Muscle layer of colon (tissue), 2 donors: ENCODE results near the gene FGF12.

Experiments used
- H3K27ac ChIP-seq: one replicate; pipeline ENCODE4 v1.7.0; 2013; ENCODE audit warnings: low read depth, mild to moderate bottlenecking, low read length, moderate library complexity
- H3K27me3 ChIP-seq, 2 donors: one replicate each; pipeline ENCODE4 v1.7.0; 2013; ENCODE audit warnings: low read length in 2 of 2, mild to moderate bottlenecking in 2 of 2; ENCODE audit not compliant: insufficient read depth in 2 of 2, control insufficient read depth in 1 of 2
- H3K36me3 ChIP-seq: one replicate; pipeline ENCODE4 v1.7.0; 2013; ENCODE audit warnings: mild to moderate bottlenecking, low read length; ENCODE audit not compliant: insufficient read depth
- H3K4me1 ChIP-seq: one replicate; pipeline ENCODE4 v1.7.0; 2013; ENCODE audit warnings: mild to moderate bottlenecking, low read length; ENCODE audit not compliant: insufficient read depth
- H3K4me3 ChIP-seq, 2 donors: one replicate each; pipeline ENCODE4 v1.7.0; 2013; ENCODE audit warnings: low read length in 2 of 2, low read depth in 1 of 2, mild to moderate bottlenecking in 1 of 2, moderate library complexity in 1 of 2
- H3K9ac ChIP-seq: one replicate; pipeline ENCODE4 v1.7.0; 2013; ENCODE audit warnings: low read length
- H3K9me3 ChIP-seq: one replicate; pipeline ENCODE4 v1.7.0; 2013; ENCODE audit warnings: mild to moderate bottlenecking, low read length
- donor health status: abdominal sarcoma.
- donor health status: Adenocarcinoma of cecum.

FGF12 gene

GRCh38 chr3:192636517-192637444 is 90.6 kb downstream of the FGF12 start:
- H3K4me3 ChIP-seq, result no peak overlapping the region
- H3K9ac ChIP-seq, result no peak overlapping the region
- H3K27ac ChIP-seq, result no peak overlapping the region
- H3K4me1 ChIP-seq, result no peaks in the 10 kb centered on the region
- H3K27me3 ChIP-seq, result no peaks in the 10 kb centered on the region
- no peaks in the 10 kb centered on the region for H3K9me3 ChIP-seq
- no peaks in the 10 kb centered on the region for H3K36me3 ChIP-seq

GRCh38 chr3:192629429-192629828 is 97.9 kb downstream of the FGF12 start:
- H3K9me3 ChIP-seq, result no peaks in the 10 kb centered on the region
- H3K4me1 ChIP-seq, result no peaks in the 10 kb centered on the region
- H3K27ac ChIP-seq, result no peak overlapping the region
- no peaks in the 10 kb centered on the region for H3K36me3 ChIP-seq
- H3K9ac ChIP-seq, result no peak overlapping the region
- H3K4me3 ChIP-seq, result no peak overlapping the region
- no peaks in the 10 kb centered on the region for H3K27me3 ChIP-seq

GRCh38 chr3:192621909-192622308 is 105.4 kb downstream of the FGF12 start:
- H3K27ac ChIP-seq, result no peak overlapping the region
- no peaks in the 10 kb centered on the region for H3K27me3 ChIP-seq

GRCh38 chr3:192620275-192620674 is 107.1 kb downstream of the FGF12 start:
- H3K27ac ChIP-seq, result no peak overlapping the region
- no peaks in the 10 kb centered on the region for H3K9me3 ChIP-seq
- no peak overlapping the region for H3K9ac ChIP-seq
- no peaks in the 10 kb centered on the region for H3K36me3 ChIP-seq
- no peaks in the 10 kb centered on the region for H3K4me1 ChIP-seq
- H3K4me3 ChIP-seq, result no peak overlapping the region
- H3K27me3 ChIP-seq, result no peaks in the 10 kb centered on the region

More at GRCh38 chr3:192621909-192622308, 105.4 kb downstream of the FGF12 start:
- H3K4me1 ChIP-seq, result no peaks in the 10 kb centered on the region
- H3K9me3 ChIP-seq, result no peaks in the 10 kb centered on the region
- H3K36me3 ChIP-seq, result no peaks in the 10 kb centered on the region
- no peak overlapping the region for H3K9ac ChIP-seq
- H3K4me3 ChIP-seq, result no peak overlapping the region

GRCh38 chr3:192611411-192611810 is 115.9 kb downstream of the FGF12 start:
- Histone ChIP-seq H3K27me3 (no peaks in the 10 kb centered on the region), H3K36me3 (no peaks in the 10 kb centered on the region), H3K4me1 (no peaks in the 10 kb centered on the region), H3K27ac (no peak overlapping the region), H3K9me3 (no peaks in the 10 kb centered on the region), H3K4me3 (no peak overlapping the region), H3K9ac (no peak overlapping the region)

- Histone ChIP-seq H3K4me3 (no peak overlapping the region), H3K9ac (no peak overlapping the region), H3K9me3 (no peaks in the 10 kb centered on the region), H3K4me1 (no peaks in the 10 kb centered on the region), H3K27me3 (no peaks in the 10 kb centered on the region), H3K27ac (no peak overlapping the region), H3K36me3 (no peaks in the 10 kb centered on the region)
Observed at GRCh38 chr3:192608726-192609600, 118.4 kb downstream of the FGF12 start.

GRCh38 chr3:192607798-192608197 is 119.5 kb downstream of the FGF12 start:
- H3K9me3 ChIP-seq, result no peaks in the 10 kb centered on the region
- no peak overlapping the region for H3K9ac ChIP-seq
- H3K4me1 ChIP-seq, result no peaks in the 10 kb centered on the region
- no peak overlapping the region for H3K4me3 ChIP-seq
- H3K36me3 ChIP-seq, result no peaks in the 10 kb centered on the region
- no peak overlapping the region for H3K27ac ChIP-seq
- H3K27me3 ChIP-seq, result no peaks in the 10 kb centered on the region

- no peaks in the 10 kb centered on the region for H3K27me3 ChIP-seq
- H3K4me3 ChIP-seq, result no peak overlapping the region
- H3K9ac ChIP-seq, result no peak overlapping the region
- H3K4me1 ChIP-seq, result no peaks in the 10 kb centered on the region
- no peaks in the 10 kb centered on the region for H3K9me3 ChIP-seq
- no peaks in the 10 kb centered on the region for H3K36me3 ChIP-seq
- no peak overlapping the region for H3K27ac ChIP-seq
Observed at GRCh38 chr3:192597913-192598312, 129.4 kb downstream of the FGF12 start.

- Histone ChIP-seq H3K27me3 (no peaks in the 10 kb centered on the region), H3K9me3 (no peaks in the 10 kb centered on the region), H3K27ac (no peak overlapping the region), H3K4me3 (no peak overlapping the region), H3K9ac (no peak overlapping the region), H3K4me1 (no peaks in the 10 kb centered on the region), H3K36me3 (no peaks in the 10 kb centered on the region)
Observed at GRCh38 chr3:192597506-192597905, 129.8 kb downstream of the FGF12 start.

GRCh38 chr3:192578729-192579128 is 148.6 kb downstream of the FGF12 start:
- H3K27ac ChIP-seq, result no peak overlapping the region
- no peak overlapping the region for H3K4me3 ChIP-seq
- H3K9me3 ChIP-seq, result no peaks in the 10 kb centered on the region
- no peaks in the 10 kb centered on the region for H3K27me3 ChIP-seq
- H3K36me3 ChIP-seq, result no peaks in the 10 kb centered on the region
- no peak overlapping the region for H3K9ac ChIP-seq
- H3K4me1 ChIP-seq, result no peaks in the 10 kb centered on the region

- H3K9ac ChIP-seq, result no peak overlapping the region
- H3K27me3 ChIP-seq, result no peaks in the 10 kb centered on the region
- no peaks in the 10 kb centered on the region for H3K36me3 ChIP-seq
- H3K9me3 ChIP-seq, result no peaks in the 10 kb centered on the region
- no peak overlapping the region for H3K27ac ChIP-seq
- H3K4me1 ChIP-seq, result no peaks in the 10 kb centered on the region
- no peak overlapping the region for H3K4me3 ChIP-seq
Observed at GRCh38 chr3:192577811-192578210, 149.5 kb downstream of the FGF12 start.
